Measurements from ENCODE around the gene SPRN. TPM values are rescaled to one million over a fixed set of nuclear protein-coding genes. Genes with fewer than 3 reads are reported as not detected.

Gene SPRN
- total RNA-seq, 1 donor: 0.18 TPM

GRCh38 chr10:133465950-133466474 is 41.6 kb upstream of the SPRN start:
- no peak for TF ChIP-seq CTCF (IDR thresholded peaks at IDR 0.05; ENCODE audit: insufficient read depth, low read length)
- H3K4me3 ChIP-seq (ENCODE audit: low read depth, low read length): no peak overlapping the region
- no peak for DNase-seq (ENCODE audit: low read depth)

- no peak for TF ChIP-seq CTCF (IDR thresholded peaks at IDR 0.05; ENCODE audit: insufficient read depth, low read length)
- no peak for DNase-seq (ENCODE audit: low read depth)
- H3K4me3 ChIP-seq (ENCODE audit: low read depth, low read length): no peak overlapping the region
Observed at GRCh38 chr10:133465191-133465949, 40.9 kb upstream of the SPRN start.

GRCh38 chr10:133464582-133465031 is 40.2 kb upstream of the SPRN start:
- no peak for DNase-seq (ENCODE audit: low read depth)

GRCh38 chr10:133462512-133463305 is 38.3 kb upstream of the SPRN start:
- DNase-seq (ENCODE audit: low read depth): no peak
- TF ChIP-seq CTCF (IDR thresholded peaks at IDR 0.05; ENCODE audit: insufficient read depth, low read length): no peak
- H3K4me3 ChIP-seq (ENCODE audit: low read depth, low read length): no peak overlapping the region

More at GRCh38 chr10:133464582-133465031, 40.2 kb upstream of the SPRN start:
- no peak overlapping the region for H3K4me3 ChIP-seq (ENCODE audit: low read depth, low read length)
- TF ChIP-seq CTCF (IDR thresholded peaks at IDR 0.05; ENCODE audit: insufficient read depth, low read length): no peak

- DNase-seq (ENCODE audit: low read depth): no peak
- no peak overlapping the region for H3K4me3 ChIP-seq (ENCODE audit: low read depth, low read length)
- no peak for TF ChIP-seq CTCF (IDR thresholded peaks at IDR 0.05; ENCODE audit: insufficient read depth, low read length)
Observed at GRCh38 chr10:133461841-133462240, 37.4 kb upstream of the SPRN start.

- no peak for DNase-seq (ENCODE audit: low read depth)
- no peak overlapping the region for H3K4me3 ChIP-seq (ENCODE audit: low read depth, low read length)
- no peak for TF ChIP-seq CTCF (IDR thresholded peaks at IDR 0.05; ENCODE audit: insufficient read depth, low read length)
Observed at GRCh38 chr10:133461027-133461426, 36.6 kb upstream of the SPRN start.

All from fibroblast of the aortic adventitia (primary cell).